Measurements from ENCODE around the gene ENGASE.
A peak's percentile ranks its signal among the peaks of the same experiment; 100 is the strongest.
"Not testable (repeated sequence)": the region's sequence is repeated elsewhere in the genome, so short reads cannot be mapped to it uniquely, and the experiment has no call there.

Gene ENGASE

DNA sequence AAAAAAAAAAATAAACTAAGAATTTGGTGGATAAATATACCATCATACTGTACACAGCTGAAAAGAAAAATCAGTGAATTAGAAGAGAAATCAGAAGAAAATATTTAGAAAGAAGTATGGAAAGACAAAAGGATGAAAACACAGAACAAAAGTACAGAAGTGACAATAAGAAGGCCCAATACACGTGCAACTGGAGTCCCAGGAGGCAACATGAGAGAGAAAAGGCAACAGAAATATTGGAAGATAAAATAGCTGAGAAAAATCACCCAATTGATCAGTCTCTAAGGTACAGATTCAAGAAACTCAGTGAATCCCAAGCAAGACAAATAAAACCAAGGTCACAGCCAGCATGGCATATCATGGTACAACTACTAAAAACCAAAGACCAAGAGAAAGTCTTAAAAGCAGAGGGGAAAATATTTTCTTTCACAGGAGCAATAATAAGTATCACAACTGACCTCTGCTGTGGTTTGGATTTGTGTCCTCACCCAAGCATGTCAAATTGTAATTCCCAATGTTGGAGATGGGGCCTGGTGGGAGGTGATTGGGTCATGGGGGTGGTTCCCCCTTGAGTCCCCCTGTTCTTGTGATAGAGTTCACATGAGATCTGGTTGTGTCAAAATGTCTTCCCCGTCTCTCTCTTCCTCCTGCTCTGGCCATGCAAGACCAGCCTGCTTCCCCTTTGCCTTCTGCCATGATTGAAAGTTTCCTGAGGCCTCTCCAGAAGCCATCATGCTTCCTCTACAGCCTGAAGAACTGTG, 20.2 kb upstream of the ENGASE start:
- DNase-seq, result peak; percentile 10 to 43 (median 37)

DNA sequence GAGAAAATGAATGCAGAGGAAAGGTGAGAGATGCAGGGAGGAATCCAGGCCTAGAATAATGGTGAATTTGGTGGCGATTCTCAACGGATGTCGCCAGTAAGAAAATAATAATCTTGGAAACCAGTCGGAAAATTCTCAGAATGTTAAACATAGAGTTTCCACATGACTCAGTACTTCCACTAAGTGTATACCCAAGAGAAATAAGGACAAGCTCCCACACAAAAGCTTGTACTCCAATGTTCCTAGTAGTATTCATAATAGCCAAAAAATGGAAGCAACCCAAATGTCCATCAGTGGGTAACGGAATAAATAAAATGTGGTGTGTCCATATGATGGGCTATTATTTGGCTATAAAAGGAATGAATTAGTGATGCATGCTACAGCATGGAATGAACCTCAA, 19.4 kb upstream of the ENGASE start:
- no peak for DNase-seq

- peak; percentile 24 to 51 (median 42) for DNase-seq
These were observed 16.8 kb upstream of the ENGASE start for GRCh38 chr17:79057737-79058385.

- peak in 2 of 4 experiments; percentile 32 to 46 for DNase-seq
These were observed 11.9 kb upstream of the ENGASE start for GRCh38 chr17:79062691-79063090.

- DNase-seq, result no peak
These were observed 10.6 kb upstream of the ENGASE start for GRCh38 chr17:79064026-79064425.

- peak; percentile 71 to 83 (median 76) for DNase-seq
These were observed 9.4 kb upstream of the ENGASE start for GRCh38 chr17:79065105-79065670.

DNA sequence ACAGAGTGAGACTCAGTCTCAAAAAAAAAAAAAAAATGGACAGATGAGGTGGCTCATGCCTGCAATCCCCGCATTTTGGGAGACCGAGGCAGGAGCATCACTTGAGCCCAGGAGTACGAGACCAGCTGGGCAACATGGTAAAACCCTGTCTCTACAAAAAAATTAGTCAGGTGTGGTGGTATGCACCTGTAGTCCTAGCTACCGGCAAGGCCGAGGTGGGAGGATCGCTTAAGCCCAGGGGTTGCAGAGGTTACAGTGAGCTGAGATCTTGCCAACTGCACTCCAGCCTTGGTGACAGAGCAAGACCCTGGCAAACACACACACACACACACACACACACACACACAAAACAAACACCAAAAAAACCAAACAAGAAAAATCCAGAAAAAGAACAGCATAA, 7.7 kb upstream of the ENGASE start:
- no peak for DNase-seq

DNA sequence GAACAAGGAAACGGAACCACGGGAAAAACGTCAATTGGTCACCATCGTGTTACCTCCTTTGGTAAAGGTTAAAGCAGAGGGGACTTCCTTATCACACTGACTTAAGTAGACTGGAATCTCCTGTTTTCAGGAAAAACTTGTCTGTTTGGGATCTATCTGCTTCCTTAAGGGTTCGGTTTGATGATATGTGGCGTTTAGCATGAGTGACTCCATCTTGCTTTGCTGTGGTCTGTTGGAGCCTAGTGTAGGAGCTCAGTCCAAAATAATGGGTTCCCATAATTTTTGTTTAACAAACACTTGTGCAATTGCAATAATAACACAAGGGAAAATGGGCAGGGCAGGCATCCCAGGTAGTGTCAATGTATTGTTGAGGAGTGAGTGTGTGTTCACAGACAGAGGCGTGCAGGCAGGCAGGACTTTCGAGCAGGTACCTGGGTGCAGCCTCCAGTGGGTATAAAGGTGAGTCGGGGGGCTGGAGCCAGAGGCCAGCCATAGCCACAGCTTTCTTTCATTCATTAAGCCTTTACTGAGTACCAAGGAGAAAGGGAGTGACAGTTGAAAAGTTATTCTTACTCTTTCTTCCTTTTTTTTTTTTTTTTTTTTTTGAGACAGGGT, 4.3 kb upstream of the ENGASE start:
- DNase-seq, result no peak

GRCh38 chr17:79071161-79071740, 3.4 kb upstream of the ENGASE start:
- no peak for DNase-seq

GRCh38 chr17:79072544-79072943, 2.1 kb upstream of the ENGASE start:
- no peak for DNase-seq

GRCh38 chr17:79073016-79073705, 1.5 kb upstream of the ENGASE start:
- DNase-seq, result no peak

DNA sequence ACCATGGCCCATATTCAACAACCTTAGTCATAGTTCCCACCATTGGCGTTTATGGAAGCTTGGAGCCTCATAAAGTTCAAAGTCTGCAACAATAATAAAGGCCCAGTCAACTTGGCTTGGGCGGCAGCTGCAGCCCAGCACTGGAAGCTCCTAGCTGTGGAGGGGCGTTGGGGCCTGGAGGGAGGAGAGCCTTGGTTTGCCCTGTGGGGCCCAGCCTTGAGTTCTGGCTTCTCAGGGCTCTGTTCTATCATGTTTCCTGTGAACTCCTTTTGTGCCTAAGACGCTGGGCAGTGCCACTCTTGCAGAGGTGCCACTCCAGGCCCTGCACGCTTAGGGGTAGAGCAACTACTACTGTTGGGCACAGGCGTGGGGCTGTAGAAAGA, 927 bp upstream of the ENGASE start:
- no peak for DNase-seq

- DNase-seq, result not testable (repeated sequence)
These were observed 439 bp upstream of the ENGASE start for GRCh38 chr17:79074121-79074648.

GRCh38 chr17:79075446-79075750, 774 bp downstream of the ENGASE start:
- DNase-seq, result no peak

- no peak for DNase-seq
These were observed 1.3 kb downstream of the ENGASE start for GRCh38 chr17:79075861-79076406.

DNA sequence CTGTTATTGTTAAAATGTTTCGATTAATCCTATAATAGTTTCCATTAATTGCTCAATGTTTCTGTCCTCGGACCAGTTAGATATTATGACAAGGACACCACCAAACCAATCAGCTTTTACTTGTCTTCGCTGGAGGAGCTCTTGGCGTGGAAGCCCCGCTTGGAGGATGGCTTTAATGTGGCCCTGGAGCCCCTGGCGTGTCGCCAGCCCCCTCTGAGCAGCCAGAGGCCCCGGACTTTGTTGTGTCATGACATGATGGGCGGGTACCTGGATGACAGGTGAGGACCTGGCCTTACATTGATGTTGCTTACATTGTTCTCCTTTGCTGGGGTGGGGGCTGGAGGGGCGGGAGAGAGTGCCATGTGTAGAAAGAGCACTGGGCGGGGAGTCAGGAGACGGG, 3.0 kb downstream of the ENGASE start:
- DNase-seq, result no peak

DNA sequence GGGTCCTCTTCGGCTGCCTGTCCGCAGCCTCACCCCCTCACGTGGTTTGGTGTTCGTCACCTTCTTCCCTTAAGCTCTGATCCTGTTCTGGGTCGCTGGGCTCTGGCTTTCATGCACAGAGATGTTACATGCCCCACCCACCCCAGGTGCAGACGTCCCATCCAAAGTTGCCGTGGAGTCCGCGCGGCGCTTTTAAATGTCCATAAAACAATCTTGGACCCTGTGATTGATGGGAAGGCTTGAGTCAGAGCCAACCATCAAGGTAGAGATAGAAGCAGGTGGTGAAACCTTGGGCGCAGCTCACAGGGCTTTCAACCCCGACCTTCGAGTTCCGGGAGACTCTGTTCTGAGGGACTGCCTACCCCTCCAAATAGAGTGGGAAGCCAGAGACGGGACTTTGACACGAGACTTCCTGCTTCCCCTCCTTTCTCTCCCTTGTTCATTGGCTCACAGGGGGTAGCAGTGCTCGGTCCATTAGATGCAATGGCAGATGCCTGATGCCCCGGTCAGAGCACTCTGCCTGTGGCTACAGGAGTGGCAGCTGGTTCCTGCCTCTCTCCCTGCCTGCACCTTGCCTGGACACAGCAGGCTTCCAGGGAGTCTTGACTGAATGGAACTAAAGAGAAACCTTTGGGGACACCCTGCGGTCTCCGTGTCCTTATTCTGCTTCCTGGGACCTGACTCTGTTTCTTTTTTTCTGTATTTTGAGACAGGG, 4.0 kb downstream of the ENGASE start:
- DNase-seq, result no peak

GRCh38 chr17:79079421-79080200, 5.0 kb downstream of the ENGASE start:
- DNase-seq, result no peak

- DNase-seq, result no peak
These were observed 5.7 kb downstream of the ENGASE start for GRCh38 chr17:79080349-79080748.

GRCh38 chr17:79080761-79081290, 6.2 kb downstream of the ENGASE start:
- no peak for DNase-seq
